22Rv1 (cell line): Measurements from ENCODE around the gene RCVRN.

Experiments
- H3K27ac ChIP-seq: fragments of 450-650 bp; 2 replicates; pipeline ENCODE4 v1.5.1; 2017
- CTCF ChIP-seq: fragments of 450-650 bp; IDR thresholded peaks from 2 replicates; pipeline ENCODE4 v1.5.1; 2017; ENCODE audit warnings: mild to moderate bottlenecking
- ZFX ChIP-seq: fragments of 450-650 bp; IDR thresholded peaks from 2 replicates; pipeline ENCODE4 v1.6.1; 2017; ENCODE audit warnings: antibody characterized with exemption, borderline replicate concordance

The RCVRN gene

GRCh38 chr17:9941305-9941704 lies 36.2 kb upstream of the RCVRN start:
- no peak overlapping the region for H3K27ac ChIP-seq
- no peak for TF ChIP-seq CTCF
- TF ChIP-seq ZFX, result no peak

- TF ChIP-seq CTCF, result no peak
- no peak for TF ChIP-seq ZFX
- H3K27ac ChIP-seq, result no peak overlapping the region
Measured at GRCh38 chr17:9940841-9941240, 35.8 kb upstream of the RCVRN start.

- TF ChIP-seq CTCF, result no peak
- H3K27ac ChIP-seq, result no peak overlapping the region
Measured at GRCh38 chr17:9938764-9939163, 33.7 kb upstream of the RCVRN start.

GRCh38 chr17:9937901-9938300 lies 32.8 kb upstream of the RCVRN start:
- no peak overlapping the region for H3K27ac ChIP-seq
- TF ChIP-seq ZFX, result no peak
- TF ChIP-seq CTCF, result no peak

- no peak overlapping the region for H3K27ac ChIP-seq
- TF ChIP-seq ZFX (no peak), CTCF (no peak)
Measured at GRCh38 chr17:9937241-9937761, 32.2 kb upstream of the RCVRN start.

GRCh38 chr17:9936095-9936494 lies 31.0 kb upstream of the RCVRN start:
- no peak overlapping the region for H3K27ac ChIP-seq
- TF ChIP-seq ZFX, result no peak
- TF ChIP-seq CTCF, result no peak

GRCh38 chr17:9935408-9935807 lies 30.3 kb upstream of the RCVRN start:
- TF ChIP-seq CTCF (no peak), ZFX (no peak)
- H3K27ac ChIP-seq, result no peak overlapping the region
